HUES48 (cell line): ENCODE measurements around the gene MMD.
"Not testable (repeated sequence)": the region's sequence is repeated elsewhere in the genome, so short reads cannot be mapped to it uniquely, and the experiment has no call there.

Source experiments
- H3K27ac ChIP-seq: one replicate; pipeline ENCODE4 v1.7.0; 2013; ENCODE audit warnings: low read depth, low read length, inconsistent platforms
- H3K27me3 ChIP-seq: 2 replicates; pipeline ENCODE4 v1.6.1; 2013; ENCODE audit warnings: mild to moderate bottlenecking, low read length; ENCODE audit not compliant: control insufficient read depth, insufficient read depth
- H3K36me3 ChIP-seq: 2 replicates; pipeline ENCODE4 v1.6.1; 2013; ENCODE audit warnings: low read length; ENCODE audit not compliant: control insufficient read depth, insufficient read depth
- H3K4me1 ChIP-seq: 2 replicates; pipeline ENCODE4 v1.6.1; 2013; ENCODE audit warnings: mild to moderate bottlenecking, low read length; ENCODE audit not compliant: control insufficient read depth, insufficient read depth
- H3K4me3 ChIP-seq: 2 replicates; pipeline ENCODE4 v1.5.1; 2013; ENCODE audit warnings: mild to moderate bottlenecking, low read depth, low read length
- H3K9ac ChIP-seq: 2 replicates; pipeline ENCODE4 v1.6.1; 2013; ENCODE audit warnings: mild to moderate bottlenecking, low read depth, low read length, moderate library complexity
- H3K9me3 ChIP-seq: 2 replicates; pipeline ENCODE4 v1.6.1; 2013; ENCODE audit warnings: low read length; ENCODE audit not compliant: control insufficient read depth, insufficient read depth

The MMD gene

GRCh38 chr17:55453839-55454557 lies 32.4 kb upstream of the MMD start:
- Histone ChIP-seq H3K9me3 (no peaks in the 10 kb centered on the region), H3K27ac (peak overlapping the region; percentile 64), H3K4me1 (peaks cover 14% of the 10 kb centered on the region), H3K9ac (no peak overlapping the region), H3K4me3 (no peak overlapping the region), H3K36me3 (no peaks in the 10 kb centered on the region), H3K27me3 (no peaks in the 10 kb centered on the region)

- Histone ChIP-seq H3K27ac (no peak overlapping the region), H3K4me3 (no peak overlapping the region), H3K27me3 (no peaks in the 10 kb centered on the region), H3K4me1 (peaks cover 14% of the 10 kb centered on the region), H3K36me3 (no peaks in the 10 kb centered on the region), H3K9ac (no peak overlapping the region), H3K9me3 (no peaks in the 10 kb centered on the region)
Observed at GRCh38 chr17:55452139-55452790, 30.6 kb upstream of the MMD start.

- Histone ChIP-seq H3K9ac (no peak overlapping the region), H3K27me3 (no peaks in the 10 kb centered on the region), H3K9me3 (no peaks in the 10 kb centered on the region), H3K27ac (no peak overlapping the region), H3K4me1 (peaks cover 14% of the 10 kb centered on the region), H3K4me3 (no peak overlapping the region), H3K36me3 (no peaks in the 10 kb centered on the region)
Observed at GRCh38 chr17:55451758-55452138, 30.1 kb upstream of the MMD start.

GRCh38 chr17:55451203-55451641 lies 29.6 kb upstream of the MMD start:
- no peak overlapping the region for H3K9ac ChIP-seq
- no peaks in the 10 kb centered on the region for H3K36me3 ChIP-seq
- H3K27ac ChIP-seq, result no peak overlapping the region
- H3K4me1 ChIP-seq, result peaks cover 14% of the 10 kb centered on the region
- H3K4me3 ChIP-seq, result no peak overlapping the region
- no peaks in the 10 kb centered on the region for H3K9me3 ChIP-seq
- no peaks in the 10 kb centered on the region for H3K27me3 ChIP-seq

- Histone ChIP-seq H3K4me3 (no peak overlapping the region), H3K27me3 (no peaks in the 10 kb centered on the region), H3K27ac (no peak overlapping the region), H3K9ac (no peak overlapping the region), H3K36me3 (no peaks in the 10 kb centered on the region), H3K9me3 (no peaks in the 10 kb centered on the region), H3K4me1 (peaks cover 14% of the 10 kb centered on the region)
Observed at GRCh38 chr17:55450232-55450825, 28.7 kb upstream of the MMD start.

- H3K27me3 ChIP-seq, result no peaks in the 10 kb centered on the region
- peaks cover 9% of the 10 kb centered on the region for H3K4me1 ChIP-seq
- no peaks in the 10 kb centered on the region for H3K9me3 ChIP-seq
- no peak overlapping the region for H3K4me3 ChIP-seq
- no peaks in the 10 kb centered on the region for H3K36me3 ChIP-seq
- H3K9ac ChIP-seq, result no peak overlapping the region
- no peak overlapping the region for H3K27ac ChIP-seq
Observed at GRCh38 chr17:55448681-55449080, 27.0 kb upstream of the MMD start.

GRCh38 chr17:55446581-55447205 lies 25.1 kb upstream of the MMD start:
- H3K27ac ChIP-seq, result no peak overlapping the region
- no peaks in the 10 kb centered on the region for H3K27me3 ChIP-seq
- no peaks in the 10 kb centered on the region for H3K9me3 ChIP-seq
- H3K4me3 ChIP-seq, result no peak overlapping the region
- no peak overlapping the region for H3K9ac ChIP-seq
- peaks cover 8% of the 10 kb centered on the region for H3K4me1 ChIP-seq
- H3K36me3 ChIP-seq, result no peaks in the 10 kb centered on the region

GRCh38 chr17:55446004-55446403 lies 24.4 kb upstream of the MMD start:
- H3K27me3 ChIP-seq, H3K9me3 ChIP-seq, H3K4me3 ChIP-seq, H3K4me1 ChIP-seq, H3K27ac ChIP-seq, H3K36me3 ChIP-seq, H3K9ac ChIP-seq: not testable (repeated sequence)

GRCh38 chr17:55444471-55445441 lies 23.1 kb upstream of the MMD start:
- no peaks in the 10 kb centered on the region for H3K36me3 ChIP-seq
- H3K27ac ChIP-seq, result peak overlapping the region; percentile 10
- H3K4me1 ChIP-seq, result peaks cover 8% of the 10 kb centered on the region
- H3K27me3 ChIP-seq, result no peaks in the 10 kb centered on the region
- H3K9me3 ChIP-seq, result no peaks in the 10 kb centered on the region
- H3K9ac ChIP-seq, result no peak overlapping the region
- no peak overlapping the region for H3K4me3 ChIP-seq

- Histone ChIP-seq H3K27me3 (no peaks in the 10 kb centered on the region), H3K4me3 (no peak overlapping the region), H3K9ac (no peak overlapping the region), H3K4me1 (peaks cover 11% of the 10 kb centered on the region), H3K9me3 (no peaks in the 10 kb centered on the region), H3K36me3 (no peaks in the 10 kb centered on the region), H3K27ac (no peak overlapping the region)
Observed at GRCh38 chr17:55443904-55444303, 22.3 kb upstream of the MMD start.
